Hepatocyte (in vitro differentiated cells): Measurements from ENCODE around the gene SIRT5.

Source experiments
- CTCF ChIP-seq: fragments of 200-600 bp; sonication (generic); IDR thresholded peaks from 2 replicates; pipeline ENCODE4 v1.5.1; 2016; ENCODE audit warnings: antibody characterized with exemption, mild to moderate bottlenecking; ENCODE audit not compliant: poor library complexity
- EZH2 ChIP-seq: fragments of 200-600 bp; sonication (generic); IDR thresholded peaks from 2 replicates; pipeline ENCODE4 v1.6.1; 2016; ENCODE audit warnings: antibody characterized with exemption, mild to moderate bottlenecking, borderline replicate concordance
- EZH2phosphoT487 ChIP-seq: fragments of 200-600 bp; sonication (generic); IDR thresholded peaks from one replicate; pipeline ENCODE4 v1.6.1; 2018; ENCODE audit warnings: antibody characterized with exemption, mild to moderate bottlenecking, low read depth, moderate library complexity; ENCODE audit not compliant: unreplicated experiment, severe bottlenecking

GRCh38 chr6:13654496-13654895 is 80.1 kb downstream of the SIRT5 start:
- no peak for TF ChIP-seq CTCF
- TF ChIP-seq EZH2, result no peak
- TF ChIP-seq EZH2phosphoT487, result no peak
